Cardiac fibroblast (primary cell): Measurements from ENCODE around the gene ITFG1.
"Not testable (repeated sequence)": the region's sequence is repeated elsewhere in the genome, so short reads cannot be mapped to it uniquely, and the experiment has no call there.

Experiments
- DNase-seq, 2 donors: peaks; one replicate each; pipeline versions ENCODE4 v3.0.0 to v3.0.0-alpha.2; 2010; ENCODE audit warnings: low read depth in 2 of 2
- H3K4me3 ChIP-seq, 2 donors: replicated peaks in 1 of 2; 1 replicate in 1 of 2; 2 replicates in 1 of 2; pipeline ENCODE4 v1.5.1; 2011; ENCODE audit warnings: low read depth in 2 of 2, low read length in 2 of 2, mild to moderate bottlenecking in 2 of 2, moderate library complexity in 1 of 2
- CTCF ChIP-seq: IDR thresholded peaks from one replicate; pipeline ENCODE4 v1.5.1; 2011; ENCODE audit warnings: low read depth, mild to moderate bottlenecking, low read length, inconsistent platforms

ITFG1 gene

GRCh38 chr16:47139561-47140185, 321.2 kb downstream of the ITFG1 start:
- DNase-seq: peak in 1 of 2 donors; percentile 3
- TF ChIP-seq CTCF: no peak
- H3K4me3 ChIP-seq: no peak overlapping the region

DNA sequence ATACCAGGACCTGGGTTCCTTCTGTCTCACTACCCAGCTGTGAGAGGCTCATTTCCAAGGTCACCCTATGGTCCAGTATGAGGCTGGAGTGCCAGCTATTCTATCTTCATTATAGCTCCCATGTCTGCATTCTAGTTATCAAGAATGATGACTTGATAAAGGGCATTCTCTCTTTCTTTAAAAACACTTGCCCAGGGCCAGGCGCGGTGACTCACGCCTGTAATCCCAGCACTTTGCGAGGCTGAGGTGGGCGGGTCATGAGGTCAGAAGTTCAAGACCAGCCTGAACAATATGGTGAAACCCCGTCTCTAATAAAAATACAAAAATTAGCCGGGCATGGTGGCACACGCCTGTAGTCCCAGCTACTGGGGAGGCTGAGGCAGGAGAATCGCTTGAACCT, 322.9 kb downstream of the ITFG1 start:
- DNase-seq: peak; percentile 5 to 17
- H3K4me3 ChIP-seq: not testable (repeated sequence)

DNA sequence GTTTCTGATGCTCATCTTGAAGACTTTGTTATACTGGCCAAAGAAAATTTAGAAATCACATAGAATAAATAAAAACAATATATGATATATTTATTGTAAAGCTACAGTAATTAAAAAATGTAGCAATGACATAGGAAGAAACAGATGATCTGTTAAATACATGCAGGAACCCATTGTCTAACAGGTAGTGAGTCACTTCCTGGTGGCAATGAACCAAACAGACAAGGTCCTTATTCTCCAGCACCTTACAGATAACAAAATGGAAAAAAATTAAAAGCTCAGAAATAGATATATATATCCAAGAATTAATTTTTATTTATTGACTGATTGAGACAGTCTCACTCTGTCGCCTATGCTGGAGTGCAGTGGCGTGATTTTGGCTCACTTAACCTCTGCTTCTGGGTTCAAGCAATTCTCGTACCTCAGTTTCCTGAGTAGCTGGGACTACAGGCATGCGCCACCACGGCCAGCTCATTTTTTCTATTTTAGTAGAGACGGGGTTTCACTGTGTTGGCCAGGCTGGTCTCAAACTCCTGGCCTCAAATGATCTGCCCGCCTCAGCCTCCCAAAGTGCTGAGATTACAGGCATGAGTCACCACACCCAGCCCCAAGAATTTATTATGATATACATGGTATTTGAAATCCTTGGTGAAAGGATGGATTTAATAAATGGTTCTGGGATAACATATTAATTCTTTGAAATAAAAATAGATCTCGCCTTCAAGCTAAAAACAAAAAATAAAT, 324.6 kb downstream of the ITFG1 start:
- no peak overlapping the region for H3K4me3 ChIP-seq
- no peak for TF ChIP-seq CTCF
- DNase-seq: peak; percentile 50 to 76

GRCh38 chr16:47134550-47134949, 326.3 kb downstream of the ITFG1 start:
- no peak for TF ChIP-seq CTCF
- H3K4me3 ChIP-seq: no peak overlapping the region

DNA sequence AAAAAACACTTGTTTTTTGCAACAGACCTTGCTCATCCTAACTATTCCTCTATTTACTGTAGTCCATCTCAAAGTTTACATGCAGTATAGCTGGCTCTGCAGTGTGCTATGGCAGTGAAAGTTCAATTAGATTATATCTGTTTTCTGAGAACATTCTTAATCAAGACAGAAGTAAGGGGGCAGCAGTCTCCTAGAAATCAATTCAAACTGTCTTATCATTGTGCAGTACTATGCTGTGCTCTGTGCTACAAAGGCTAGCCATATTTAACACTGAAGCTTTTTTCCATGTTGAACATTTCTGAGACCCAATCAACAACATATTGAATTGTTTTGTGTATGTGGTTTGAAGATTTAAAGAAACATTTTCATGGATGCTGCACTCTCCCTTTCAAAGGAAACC, 328.6 kb downstream of the ITFG1 start:
- H3K4me3 ChIP-seq: no peak overlapping the region
- peak in 1 of 2 donors; percentile 42 for DNase-seq
- TF ChIP-seq CTCF: no peak

More at GRCh38 chr16:47134550-47134949, 326.3 kb downstream of the ITFG1 start:
- no peak for DNase-seq

GRCh38 chr16:47129755-47130435, 331.0 kb downstream of the ITFG1 start:
- H3K4me3 ChIP-seq: no peak overlapping the region
- peak in 1 of 2 donors; percentile 4 for DNase-seq
- no peak for TF ChIP-seq CTCF

GRCh38 chr16:47127541-47127940, 333.3 kb downstream of the ITFG1 start:
- H3K4me3 ChIP-seq: no peak overlapping the region
- no peak for DNase-seq
- no peak for TF ChIP-seq CTCF
